Posterior cingulate gyrus (tissue), 11 donors: ENCODE data around the gene CD7.

Experiments used
- DNase-seq, 10 donors: peaks; one replicate each; pipeline versions ENCODE4 v3.0.0 to v3.0.0-alpha.2; 2020 to 2021; ENCODE audit warnings: mixed read lengths in 3 of 10
- intact Hi-C: fragments of 100-400 bp; cut with DNase I; formaldehyde crosslinking; loops from one replicate; pipeline ENCODE4 v1.15.1; 2023

Gene CD7

GRCh38 chr17:82302568-82302963, 14.8 kb downstream of the CD7 start:
- intact Hi-C loops = no loop called here
- DNase-seq = no peak

GRCh38 chr17:82301916-82302567, 15.4 kb downstream of the CD7 start:
- intact Hi-C loops = no loop called here
- DNase-seq = peak in 1 of 10 donors; percentile 80

GRCh38 chr17:82301300-82301915, 16.0 kb downstream of the CD7 start:
- no peak for DNase-seq
- intact Hi-C loops = no loop called here

- DNase-seq = peak in 7 of 10 donors; percentile 39 to 91 (median 57)
- intact Hi-C loops = no loop called here
These were observed 16.6 kb downstream of the CD7 start for GRCh38 chr17:82300707-82301270.

- no peak for DNase-seq
- intact Hi-C loops = no loop called here
These were observed 17.2 kb downstream of the CD7 start for GRCh38 chr17:82300228-82300627.

GRCh38 chr17:82299452-82299851, 18.0 kb downstream of the CD7 start:
- DNase-seq = no peak
- intact Hi-C loops = loop anchor here (10.0 kb wide), 1 partner anchor 55 kb away; no protein-coding TSS in a partner anchor

- intact Hi-C loops = loop anchor here (10.0 kb wide), 1 partner anchor 54 kb away; no protein-coding TSS in a partner anchor
These were observed 18.6 kb downstream of the CD7 start for GRCh38 chr17:82298538-82299421.

GRCh38 chr17:82297714-82298537, 19.5 kb downstream of the CD7 start:
- intact Hi-C loops = loop anchor here (10.0 kb wide), 1 partner anchor 53 kb away; no protein-coding TSS in a partner anchor

More at GRCh38 chr17:82298538-82299421, 18.6 kb downstream of the CD7 start:
- DNase-seq = no peak

GRCh38 chr17:82297280-82297713, 20.1 kb downstream of the CD7 start:
- peak in 9 of 10 donors; percentile 53 to 96 (median 75) for DNase-seq
- intact Hi-C loops = loop anchor here (10.0 kb wide), 1 partner anchor 52 kb away; no protein-coding TSS in a partner anchor

More at GRCh38 chr17:82297714-82298537, 19.5 kb downstream of the CD7 start:
- peak; percentile 48 to 95 (median 72) for DNase-seq

GRCh38 chr17:82296511-82297279, 20.7 kb downstream of the CD7 start:
- intact Hi-C loops = loop anchor here (10.0 kb wide), 1 partner anchor 52 kb away; no protein-coding TSS in a partner anchor
- DNase-seq = no peak

- DNase-seq = no peak
- intact Hi-C loops = loop anchor here (10.0 kb wide), 1 partner anchor 51 kb away; no protein-coding TSS in a partner anchor
These were observed 22.0 kb downstream of the CD7 start for GRCh38 chr17:82295472-82295814.

GRCh38 chr17:82294064-82294773, 23.2 kb downstream of the CD7 start:
- intact Hi-C loops = loop anchor here (10.0 kb wide), 1 partner anchor 49 kb away; no protein-coding TSS in a partner anchor
- no peak for DNase-seq

- peak; percentile 93 to 100 (median 95) for DNase-seq
- intact Hi-C loops = loop anchor here (1.0 to 10.0 kb wide), 2 partner anchors 19 to 48 kb away; partner anchors contain the start of gene CSNK1D
These were observed 24.9 kb downstream of the CD7 start for GRCh38 chr17:82292251-82293154.

- no peak for DNase-seq
- intact Hi-C loops = loop anchor here (10.0 kb wide), 1 partner anchor 47 kb away; no protein-coding TSS in a partner anchor
These were observed 25.7 kb downstream of the CD7 start for GRCh38 chr17:82291582-82292250.

- intact Hi-C loops = no loop called here
- DNase-seq = no peak
These were observed 29.3 kb downstream of the CD7 start for GRCh38 chr17:82287868-82288801.
